DLD1 (cell line): Measurements from ENCODE around the gene S1PR2.

Experiments used
- in situ Hi-C: cut with HindIII; loops from 2 replicates; pipeline ENCODE4 v1.10.0; 2017; ENCODE audit warnings: low sequenced_read_pairs

S1PR2 gene

DNA sequence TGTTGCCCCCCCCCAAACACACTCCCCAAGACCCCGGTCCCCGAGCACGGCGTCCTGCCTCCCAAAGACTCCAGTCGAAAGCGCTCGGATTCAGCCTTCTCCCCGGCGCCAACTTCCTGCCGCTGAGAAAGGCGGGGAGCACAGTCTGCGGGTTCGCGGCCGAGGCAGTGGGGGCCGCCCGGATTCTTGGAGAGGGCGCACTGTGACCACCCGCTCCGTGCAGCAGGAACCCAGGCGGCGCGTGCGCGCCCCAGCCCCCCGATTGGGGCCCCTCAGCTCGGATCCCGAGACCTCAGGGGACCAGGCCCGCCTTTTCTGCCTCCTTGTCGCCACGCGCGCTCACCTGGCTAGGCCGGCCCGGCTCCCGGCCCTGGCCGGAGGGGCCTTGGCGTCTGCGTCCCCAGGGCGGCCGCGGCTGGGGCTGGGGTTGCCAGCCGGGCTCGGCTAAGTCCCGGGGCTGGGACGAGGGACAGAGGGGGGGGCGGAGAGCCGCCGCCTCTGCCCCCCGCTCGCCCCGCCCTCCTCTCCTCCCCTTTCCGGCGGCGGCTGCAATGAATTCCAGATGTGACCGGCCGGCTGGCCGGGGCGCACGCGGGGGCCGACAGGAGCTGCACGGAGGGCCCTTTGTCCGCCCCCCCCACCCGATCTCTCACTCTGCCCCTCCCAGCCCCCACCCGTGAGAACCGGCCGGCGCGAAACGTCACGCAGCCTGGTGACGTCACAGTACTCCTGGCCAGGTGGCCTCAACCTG, at the start of gene S1PR2:
S1PR2 (minus strand) TSS at position 471 of the 751 bp plus-strand sequence. CDS start 6,426 bp downstream, outside the sequence.
- in situ Hi-C loops: no loop called here

- in situ Hi-C loops: no loop called here
These were observed 48.8 kb upstream of the S1PR2 start for GRCh38 chr19:10279737-10280442.

GRCh38 chr19:10278935-10279334, 47.8 kb upstream of the S1PR2 start:
- in situ Hi-C loops: no loop called here

DNA sequence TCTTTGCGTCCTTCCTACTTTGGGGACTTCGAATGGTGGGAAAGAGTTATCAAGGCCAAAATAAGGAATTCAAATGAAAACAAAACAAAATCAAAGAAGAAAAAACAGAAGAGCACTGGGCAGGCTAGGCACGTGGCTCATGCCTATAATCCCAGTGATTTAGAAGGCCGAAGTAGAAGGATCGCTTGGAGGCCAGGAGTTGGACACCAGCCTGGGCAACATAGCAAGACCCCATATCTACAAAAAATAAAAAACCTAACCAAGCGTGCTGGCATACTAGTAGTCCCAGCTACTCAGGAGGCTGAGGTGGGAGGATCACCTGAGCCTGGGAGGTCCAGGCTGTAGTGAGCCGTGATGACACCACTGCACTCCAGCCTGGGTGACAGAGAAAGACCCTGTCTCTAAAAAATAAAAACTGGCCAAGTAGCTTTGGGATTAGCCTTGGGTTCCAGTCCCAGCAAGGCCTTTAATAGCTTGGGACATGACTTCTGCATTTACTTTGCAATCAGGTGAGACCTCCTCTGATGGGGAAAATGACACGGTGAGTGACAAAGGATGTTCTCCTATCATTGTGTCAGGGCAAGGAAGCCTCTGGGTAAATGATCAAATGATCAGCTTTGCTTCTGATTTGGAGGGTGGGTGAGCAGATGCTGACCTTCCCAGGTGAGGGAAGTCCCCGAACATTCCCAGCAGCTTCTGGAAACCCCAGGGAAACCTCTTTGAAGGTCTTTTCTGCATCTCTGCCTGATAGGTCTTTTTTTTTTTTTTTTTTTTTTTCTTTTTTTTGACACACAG, 46.9 kb upstream of the S1PR2 start:
- in situ Hi-C loops: no loop called here

- in situ Hi-C loops: no loop called here
These were observed 43.5 kb upstream of the S1PR2 start for GRCh38 chr19:10274589-10274988.

DNA sequence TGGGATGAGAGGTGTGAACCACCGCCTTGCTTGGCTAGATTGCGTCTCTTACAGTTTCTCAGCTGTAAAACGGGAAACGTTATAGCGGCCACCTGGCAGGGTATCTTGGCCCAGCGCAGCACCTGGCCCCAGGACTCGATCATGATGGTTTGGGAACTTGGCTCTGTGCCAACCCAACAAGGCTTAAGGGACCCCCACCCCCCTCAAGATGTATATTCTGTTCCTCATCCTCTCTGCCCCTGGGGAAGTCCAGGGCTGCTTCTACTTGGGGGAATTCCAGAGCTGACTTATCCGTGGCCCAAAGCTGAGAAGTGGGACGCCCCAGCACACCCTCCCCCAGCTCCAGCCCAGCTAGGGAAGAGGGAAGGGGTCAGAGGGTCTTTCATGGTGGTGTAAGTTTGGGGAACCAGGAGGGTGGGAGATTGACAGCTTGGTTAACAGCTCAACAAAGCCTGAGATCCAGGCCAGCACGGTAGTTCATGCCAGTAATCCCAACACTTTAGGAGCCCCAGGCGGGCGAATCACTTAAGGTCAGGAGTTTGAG, 40.5 kb upstream of the S1PR2 start:
- in situ Hi-C loops: no loop called here

- in situ Hi-C loops: no loop called here
These were observed 39.7 kb upstream of the S1PR2 start, which contains the start of gene ICAM1 for GRCh38 chr19:10270616-10271394. TSS of gene ICAM1 (plus strand) at chr19:10271120. CDS start at chr19:10271160, 40 bp downstream.

DNA sequence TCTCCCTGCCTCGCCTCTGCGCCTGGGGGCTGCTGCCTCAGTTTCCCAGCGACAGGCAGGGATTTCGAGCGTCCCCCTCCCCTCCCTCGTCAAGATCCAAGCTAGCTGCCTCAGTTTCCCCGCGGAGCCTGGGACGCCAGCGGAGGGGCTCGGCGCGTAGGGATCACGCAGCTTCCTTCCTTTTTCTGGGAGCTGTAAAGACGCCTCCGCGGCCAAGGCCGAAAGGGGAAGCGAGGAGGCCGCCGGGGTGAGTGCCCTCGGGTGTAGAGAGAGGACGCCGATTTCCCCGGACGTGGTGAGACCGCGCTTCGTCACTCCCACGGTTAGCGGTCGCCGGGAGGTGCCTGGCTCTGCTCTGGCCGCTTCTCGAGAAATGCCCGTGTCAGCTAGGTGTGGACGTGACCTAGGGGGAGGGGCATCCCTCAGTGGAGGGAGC, 39.1 kb upstream of the S1PR2 start:
- in situ Hi-C loops: no loop called here

GRCh38 chr19:10269333-10270179, 38.4 kb upstream of the S1PR2 start:
- in situ Hi-C loops: no loop called here

DNA sequence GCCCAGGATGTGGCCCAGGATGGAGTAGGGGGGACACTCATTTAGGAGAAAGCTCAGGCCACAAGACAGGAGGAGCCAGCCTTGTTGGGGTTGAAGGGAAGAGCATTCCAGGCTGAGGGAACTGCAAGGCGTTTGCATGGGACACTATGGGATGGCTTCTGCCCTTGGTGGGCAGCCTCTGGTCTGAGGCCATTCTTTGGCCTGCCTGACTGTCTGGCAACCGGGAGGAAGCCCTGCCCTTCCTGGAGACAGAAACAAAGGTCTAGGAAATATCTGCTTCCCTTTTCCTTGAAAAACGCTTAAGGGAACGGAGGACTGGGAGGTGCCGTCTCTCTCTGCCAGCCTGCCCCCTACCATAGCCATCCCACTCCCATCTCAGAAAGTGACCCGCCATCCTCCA, 36.9 kb upstream of the S1PR2 start:
- in situ Hi-C loops: no loop called here

GRCh38 chr19:10266706-10267105, 35.6 kb upstream of the S1PR2 start:
- in situ Hi-C loops: no loop called here

DNA sequence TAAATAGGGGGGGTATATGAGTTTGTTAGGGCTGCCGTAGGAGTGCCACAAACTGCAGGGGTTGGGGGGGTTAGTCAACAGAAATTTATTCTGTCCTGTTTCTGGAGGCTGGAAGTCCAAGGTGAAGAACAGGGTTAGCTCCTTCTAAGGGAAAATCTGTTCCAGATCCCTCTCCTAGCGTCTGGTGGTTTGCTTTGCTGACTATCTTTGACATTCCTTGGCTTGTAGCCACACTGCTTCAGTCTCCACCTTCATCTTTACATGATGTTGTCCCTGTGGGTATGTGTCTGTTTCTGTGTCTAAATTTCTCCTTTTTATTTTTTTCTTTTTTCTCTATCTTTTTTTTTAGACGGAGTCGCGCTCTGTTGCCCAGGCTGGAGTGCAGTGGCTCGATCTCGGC, 31.6 kb upstream of the S1PR2 start:
- in situ Hi-C loops: no loop called here

DNA sequence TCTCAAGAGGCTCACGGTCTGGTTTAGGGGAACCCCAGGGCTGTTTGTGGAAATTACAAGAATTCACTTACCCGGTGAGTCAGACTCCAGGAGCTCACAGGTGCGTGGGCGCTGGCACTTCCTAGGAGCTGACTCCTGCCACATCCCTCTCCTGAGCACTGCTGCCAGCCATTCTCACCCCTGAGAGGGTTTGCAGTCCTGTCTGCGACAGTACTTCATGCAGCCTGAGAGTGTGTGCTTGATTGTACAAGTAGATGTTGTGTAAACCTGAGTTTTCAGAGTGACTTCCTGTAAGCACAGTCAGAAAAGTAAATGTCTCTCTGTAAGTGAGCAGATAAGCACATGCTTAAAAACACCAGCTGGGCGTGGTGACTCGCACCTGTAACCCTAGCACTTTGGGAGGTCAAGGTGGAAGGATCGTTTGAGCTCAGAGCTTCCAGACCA, 29.0 kb upstream of the S1PR2 start:
- in situ Hi-C loops: no loop called here

DNA sequence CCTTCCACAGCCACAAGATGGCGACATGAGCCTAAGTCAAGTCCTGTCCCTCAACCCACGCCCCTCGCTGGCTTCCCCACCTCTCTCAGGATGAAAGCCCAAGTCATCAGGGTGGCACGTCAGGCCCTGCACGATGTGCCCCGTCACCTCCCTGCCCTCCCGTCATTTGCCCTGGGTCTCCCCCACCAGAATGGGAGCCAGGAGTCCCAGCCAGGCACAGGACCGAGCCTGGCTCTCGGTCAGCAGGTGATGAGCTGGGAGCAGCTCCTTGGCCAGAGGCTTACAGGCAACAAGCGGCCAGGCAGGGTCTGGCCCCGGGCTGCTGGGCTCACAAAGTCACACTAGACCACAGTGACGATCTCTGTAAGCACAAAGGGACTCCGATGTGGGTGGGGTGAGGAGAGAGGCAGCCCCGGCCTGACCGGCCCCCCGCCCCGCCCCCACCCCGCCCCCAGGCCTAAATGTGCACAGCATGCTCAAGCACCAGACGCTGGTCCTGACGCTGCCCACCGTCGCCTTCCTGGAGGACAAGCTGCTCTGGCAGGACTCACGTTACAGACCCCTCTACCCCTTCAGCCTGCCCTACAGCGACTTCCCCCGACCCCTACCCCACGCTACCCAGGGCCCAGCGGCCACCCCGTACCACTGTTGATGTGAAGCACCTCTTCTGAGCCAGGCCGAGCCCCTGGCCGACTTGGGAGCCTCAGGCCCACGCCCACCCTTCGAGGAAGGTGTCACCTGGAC, 28.2 kb upstream of the S1PR2 start:
- in situ Hi-C loops: no loop called here

DNA sequence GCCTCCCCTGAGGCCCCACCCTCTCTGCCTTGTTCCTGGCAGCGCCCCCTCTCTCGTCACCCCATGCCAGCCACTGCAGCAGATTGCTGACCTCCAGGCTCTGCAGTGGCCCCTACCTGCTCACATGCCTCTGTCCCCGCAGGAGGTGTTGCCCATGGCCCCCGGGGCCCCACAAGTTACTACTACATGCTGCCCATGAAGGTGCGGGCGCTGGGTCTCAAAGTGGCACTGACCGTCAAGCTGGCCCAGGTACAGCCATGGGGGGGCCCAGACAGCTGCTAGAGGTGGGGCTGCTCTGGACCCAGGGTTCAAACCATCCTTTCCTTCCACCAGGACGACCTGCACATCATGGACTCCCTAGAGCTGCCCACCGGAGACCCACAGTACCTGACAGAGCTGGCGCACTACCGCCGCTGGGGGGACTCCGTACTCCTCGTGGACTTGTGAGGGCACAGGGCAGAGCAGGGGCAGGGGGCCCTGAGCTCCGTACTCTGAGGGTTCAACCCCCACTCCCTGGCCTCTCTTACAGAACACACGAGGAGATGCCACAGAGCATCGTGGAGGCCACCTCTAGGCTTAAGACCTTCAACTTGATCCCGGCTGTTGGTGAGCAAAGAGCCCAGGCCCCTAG, 27.1 kb upstream of the S1PR2 start:
- in situ Hi-C loops: no loop called here

DNA sequence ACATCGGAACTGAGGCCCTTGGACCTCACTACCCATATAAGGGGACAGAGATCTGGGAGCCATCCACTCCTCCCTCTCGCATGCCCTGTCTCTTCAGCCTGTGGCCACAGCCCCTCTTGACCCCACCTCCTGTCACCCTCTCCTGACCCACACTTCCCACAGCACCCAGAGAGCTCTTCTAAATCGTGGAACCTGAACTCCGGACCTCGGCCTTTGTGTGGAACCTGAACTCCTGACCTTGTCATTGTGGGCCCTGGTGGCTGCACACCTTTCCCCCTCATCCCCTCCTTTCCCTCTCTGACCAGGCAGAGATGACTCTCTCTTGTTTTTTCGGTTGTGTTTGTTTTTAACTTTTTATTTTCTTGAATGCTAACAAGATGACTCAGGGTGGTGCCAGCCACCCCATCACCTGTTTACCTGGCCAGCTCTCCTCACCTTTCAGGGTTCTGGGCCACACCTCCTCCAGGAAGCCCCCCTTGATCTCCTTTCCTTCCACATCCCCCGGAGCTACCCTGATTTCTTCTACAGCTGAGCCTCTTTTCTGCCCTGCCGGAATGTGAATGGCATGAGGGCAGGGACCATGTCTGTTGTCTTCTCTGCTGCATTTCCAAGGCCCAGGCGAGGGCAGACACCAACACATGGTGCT, 26.0 kb upstream of the S1PR2 start:
- in situ Hi-C loops: no loop called here

- in situ Hi-C loops: no loop called here
These were observed 25.4 kb upstream of the S1PR2 start for GRCh38 chr19:10256551-10256950.

DNA sequence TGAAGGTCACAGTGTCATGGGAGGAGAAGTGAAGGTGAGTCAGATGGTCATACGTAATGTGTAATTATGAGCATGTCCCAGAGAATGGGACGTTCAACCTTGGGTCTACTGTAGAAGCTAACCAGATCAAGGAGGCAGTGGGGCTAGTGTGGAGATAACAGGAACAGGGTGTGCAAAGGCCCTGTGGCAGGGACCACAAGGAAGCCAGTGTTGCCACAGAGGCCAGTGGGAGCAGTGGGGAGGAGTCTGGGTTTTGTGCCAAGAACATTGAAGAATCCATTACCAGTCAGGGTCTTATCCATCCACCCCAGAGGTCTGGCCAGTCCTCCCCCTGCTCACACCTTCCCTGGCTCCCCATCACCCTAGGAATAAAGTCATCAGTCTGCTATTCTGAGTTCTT, 24.2 kb upstream of the S1PR2 start:
- in situ Hi-C loops: no loop called here
